ENCODE measurements around the gene ABCC8.

DNA sequence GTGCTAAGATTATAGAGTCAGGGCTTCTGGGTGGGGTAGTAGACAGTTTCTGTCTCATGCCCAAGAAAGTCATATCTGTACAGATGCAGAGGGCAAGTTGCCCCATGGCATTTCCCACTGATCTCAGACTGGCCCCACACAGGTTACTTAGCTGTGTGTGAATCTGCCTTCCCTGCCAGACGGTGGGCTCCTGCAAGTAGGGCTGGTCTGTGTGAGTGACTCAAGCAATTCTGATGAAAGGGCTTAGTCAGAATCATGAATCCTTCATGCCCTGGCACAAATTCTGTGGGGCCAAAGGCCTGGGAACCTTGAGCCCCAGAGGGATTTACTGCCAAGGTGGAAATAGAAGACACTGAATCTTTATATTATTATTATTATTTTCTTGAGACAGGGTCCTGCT, 37.2 kb upstream of the ABCC8 start:
- TF ChIP-seq CTCF (IDR thresholded peaks at IDR 0.05) (no peak), POLR2AphosphoS5 (IDR thresholded peaks at IDR 0.05; ENCODE audit: low read depth, low read length) (no peak), RAD21 (IDR thresholded peaks at IDR 0.05; ENCODE audit: low read length) (no peak), TAF1 (IDR thresholded peaks at IDR 0.05; ENCODE audit: borderline replicate concordance, low read depth, low read length) (no peak), GABPA (IDR thresholded peaks at IDR 0.05; ENCODE audit: low read depth) (no peak)
- TF ChIP-seq, protein P1, sequence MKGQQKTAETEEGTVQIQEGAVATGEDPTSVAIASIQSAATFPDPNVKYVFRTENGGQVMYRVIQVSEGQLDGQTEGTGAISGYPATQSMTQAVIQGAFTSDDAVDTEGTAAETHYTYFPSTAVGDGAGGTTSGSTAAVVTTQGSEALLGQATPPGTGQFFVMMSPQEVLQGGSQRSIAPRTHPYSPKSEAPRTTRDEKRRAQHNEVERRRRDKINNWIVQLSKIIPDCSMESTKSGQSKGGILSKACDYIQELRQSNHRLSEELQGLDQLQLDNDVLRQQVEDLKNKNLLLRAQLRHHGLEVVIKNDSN (IDR thresholded peaks at IDR 0.05; ENCODE audit: borderline replicate concordance, low read depth): no peak
- TF ChIP-seq, protein P2, sequence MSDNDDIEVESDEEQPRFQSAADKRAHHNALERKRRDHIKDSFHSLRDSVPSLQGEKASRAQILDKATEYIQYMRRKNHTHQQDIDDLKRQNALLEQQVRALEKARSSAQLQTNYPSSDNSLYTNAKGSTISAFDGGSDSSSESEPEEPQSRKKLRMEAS (IDR thresholded peaks at IDR 0.05; ENCODE audit: low read depth): no peak

Data from SK-N-SH (cell line).